Hindlimb muscle (tissue), 1 donor: ENCODE results near the gene TIPARP. TPM values are rescaled to one million over a fixed set of nuclear protein-coding genes. Genes with fewer than 3 reads are reported as not detected.
"Not testable (repeated sequence)": the region's sequence is repeated elsewhere in the genome, so short reads cannot be mapped to it uniquely, and the experiment has no call there.

Experiments
- DNase-seq: peaks from one replicate; pipeline ENCODE4 v3.0.0-alpha.2; 2013
- polyA plus RNA-seq: library from polyadenylated mRNA; unstranded; fragments of 120-200 nt; gene quantifications from one replicate; pipeline ENCODE4 v1.2.1, GENCODE V29; 2013; ENCODE audit not compliant: insufficient read length

The TIPARP gene
- polyA plus RNA-seq, 1 donor = 6.5 TPM

- no peak for DNase-seq
These were observed 44.4 kb downstream of the TIPARP start for GRCh38 chr3:156718622-156719306.

- DNase-seq = no peak
These were observed 46.4 kb downstream of the TIPARP start for GRCh38 chr3:156720826-156721225.

GRCh38 chr3:156721687-156722618 is 47.6 kb downstream of the TIPARP start:
- DNase-seq = no peak

GRCh38 chr3:156723182-156723619 is 48.8 kb downstream of the TIPARP start:
- no peak for DNase-seq

GRCh38 chr3:156725682-156726081 is 51.3 kb downstream of the TIPARP start:
- DNase-seq = no peak

GRCh38 chr3:156726456-156726855 is 52.1 kb downstream of the TIPARP start:
- DNase-seq = no peak

- no peak for DNase-seq
These were observed 53.3 kb downstream of the TIPARP start for GRCh38 chr3:156727519-156728205.

GRCh38 chr3:156728267-156728985 is 54.0 kb downstream of the TIPARP start:
- DNase-seq = no peak

- DNase-seq = no peak
These were observed 55.2 kb downstream of the TIPARP start for GRCh38 chr3:156729460-156730179.

- DNase-seq = no peak
These were observed 57.4 kb downstream of the TIPARP start for GRCh38 chr3:156731813-156732212.

GRCh38 chr3:156732261-156732660 is 57.9 kb downstream of the TIPARP start:
- no peak for DNase-seq

GRCh38 chr3:156732715-156733421 is 58.5 kb downstream of the TIPARP start:
- no peak for DNase-seq

GRCh38 chr3:156734661-156735060 is 60.3 kb downstream of the TIPARP start:
- not testable (repeated sequence) for DNase-seq

GRCh38 chr3:156735471-156735870 is 61.1 kb downstream of the TIPARP start:
- no peak for DNase-seq

- DNase-seq = not testable (repeated sequence)
These were observed 62.7 kb downstream of the TIPARP start for GRCh38 chr3:156737049-156737448.

GRCh38 chr3:156738251-156738650 is 63.9 kb downstream of the TIPARP start:
- no peak for DNase-seq

GRCh38 chr3:156739976-156740375 is 65.6 kb downstream of the TIPARP start:
- no peak for DNase-seq

- not testable (repeated sequence) for DNase-seq
These were observed 66.2 kb downstream of the TIPARP start for GRCh38 chr3:156740581-156740980.

- DNase-seq = no peak
These were observed 67.5 kb downstream of the TIPARP start for GRCh38 chr3:156741935-156742334.

- no peak for DNase-seq
These were observed 68.0 kb downstream of the TIPARP start for GRCh38 chr3:156742401-156742800.

GRCh38 chr3:156743859-156744258 is 69.5 kb downstream of the TIPARP start:
- DNase-seq = no peak
